Measurements from ENCODE around the gene IFT22. TPM values are rescaled to one million over a fixed set of nuclear protein-coding genes. Genes with fewer than 3 reads are reported as not detected.
"Not testable (repeated sequence)": the region's sequence is repeated elsewhere in the genome, so short reads cannot be mapped to it uniquely, and the experiment has no call there.

Gene IFT22
- polyA plus RNA-seq, 2 of the 4 experiments (the other 2 are of a cell fraction) = 50.5 to 58.4 TPM

DNA sequence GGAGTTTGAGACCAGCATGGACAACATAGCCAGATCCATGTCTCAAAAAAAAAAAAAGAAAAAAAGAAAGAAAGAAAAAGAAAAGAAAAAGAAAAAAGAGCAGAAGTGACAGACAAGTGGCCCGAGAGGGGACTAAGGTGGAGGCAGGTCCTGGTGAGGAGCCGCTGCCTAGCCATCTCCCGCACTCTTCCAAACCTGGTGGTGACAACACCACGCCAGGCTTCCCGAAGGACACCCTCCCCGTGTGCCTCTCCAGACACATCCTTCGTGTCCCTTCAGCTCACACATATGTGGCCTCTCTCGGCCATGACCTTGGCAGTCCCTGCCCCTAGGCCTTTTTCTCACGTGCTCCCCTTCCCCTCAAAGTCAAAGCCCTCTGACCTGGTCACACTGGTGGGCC, 36.4 kb downstream of the IFT22 start:
- no peak for FAIRE-seq
- ATAC-seq = no peak
- 0 out of 3 replicates have a peak, but pooled peaks cover 2% of the 10 kb centered on the region for H3K4me1 ChIP-seq
- ChIA-PET CTCF (interaction anchor here (1.2 kb wide), 1 partner anchor 30 kb away, joined by 3 read pairs; no protein-coding TSS in a partner anchor), POLR2A (no interaction called here)
- H3K27ac ChIP-seq = no peak overlapping the region
- no peaks in the 10 kb centered on the region for H3K9me3 ChIP-seq
- no peak overlapping the region for H3K4me3 ChIP-seq
- DNase-seq (ENCODE audit: low read depth in 1 of 2, low spot score in 1 of 2) = no peak
- 67% methylated on average over 9 of the region's 9 CpGs for WGBS (ENCODE audit: missing lambda C conversion rate)
- TF ChIP-seq CHD2 (IDR thresholded peaks at IDR 0.05; ENCODE audit: low read length, partially characterized antibody) = no peak
- TF ChIP-seq RNF2 (IDR thresholded peaks at IDR 0.05; ENCODE audit: borderline replicate concordance, low read depth) = no peak
- TF ChIP-seq SREBF2 (IDR thresholded peaks at IDR 0.05) = no peak
- TF ChIP-seq NPAS2 (CRISPR knock-in tag; IDR thresholded peaks at IDR 0.05; ENCODE audit: borderline replicate concordance) = no peak
- no peak for TF ChIP-seq KDM1A (IDR thresholded peaks at IDR 0.05; ENCODE audit: low read depth)
- TF ChIP-seq NR3C1 (IDR thresholded peaks at IDR 0.05) = no peak
- no peak for TF ChIP-seq ZFP36 (IDR thresholded peaks at IDR 0.05; ENCODE audit: borderline replicate concordance, partially characterized antibody)
- no peak for TF ChIP-seq FOSB (CRISPR knock-in tag; IDR thresholded peaks at IDR 0.05)
- TF ChIP-seq, protein P1, sequence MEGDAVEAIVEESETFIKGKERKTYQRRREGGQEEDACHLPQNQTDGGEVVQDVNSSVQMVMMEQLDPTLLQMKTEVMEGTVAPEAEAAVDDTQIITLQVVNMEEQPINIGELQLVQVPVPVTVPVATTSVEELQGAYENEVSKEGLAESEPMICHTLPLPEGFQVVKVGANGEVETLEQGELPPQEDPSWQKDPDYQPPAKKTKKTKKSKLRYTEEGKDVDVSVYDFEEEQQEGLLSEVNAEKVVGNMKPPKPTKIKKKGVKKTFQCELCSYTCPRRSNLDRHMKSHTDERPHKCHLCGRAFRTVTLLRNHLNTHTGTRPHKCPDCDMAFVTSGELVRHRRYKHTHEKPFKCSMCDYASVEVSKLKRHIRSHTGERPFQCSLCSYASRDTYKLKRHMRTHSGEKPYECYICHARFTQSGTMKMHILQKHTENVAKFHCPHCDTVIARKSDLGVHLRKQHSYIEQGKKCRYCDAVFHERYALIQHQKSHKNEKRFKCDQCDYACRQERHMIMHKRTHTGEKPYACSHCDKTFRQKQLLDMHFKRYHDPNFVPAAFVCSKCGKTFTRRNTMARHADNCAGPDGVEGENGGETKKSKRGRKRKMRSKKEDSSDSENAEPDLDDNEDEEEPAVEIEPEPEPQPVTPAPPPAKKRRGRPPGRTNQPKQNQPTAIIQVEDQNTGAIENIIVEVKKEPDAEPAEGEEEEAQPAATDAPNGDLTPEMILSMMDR (IDR thresholded peaks at IDR 0.05) = no peak
- TF ChIP-seq, protein P2, sequence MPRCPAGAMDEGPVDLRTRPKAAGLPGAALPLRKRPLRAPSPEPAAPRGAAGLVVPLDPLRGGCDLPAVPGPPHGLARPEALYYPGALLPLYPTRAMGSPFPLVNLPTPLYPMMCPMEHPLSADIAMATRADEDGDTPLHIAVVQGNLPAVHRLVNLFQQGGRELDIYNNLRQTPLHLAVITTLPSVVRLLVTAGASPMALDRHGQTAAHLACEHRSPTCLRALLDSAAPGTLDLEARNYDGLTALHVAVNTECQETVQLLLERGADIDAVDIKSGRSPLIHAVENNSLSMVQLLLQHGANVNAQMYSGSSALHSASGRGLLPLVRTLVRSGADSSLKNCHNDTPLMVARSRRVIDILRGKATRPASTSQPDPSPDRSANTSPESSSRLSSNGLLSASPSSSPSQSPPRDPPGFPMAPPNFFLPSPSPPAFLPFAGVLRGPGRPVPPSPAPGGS (IDR thresholded peaks at IDR 0.05) = no peak
- no peak for TF ChIP-seq CBX2 (IDR thresholded peaks at IDR 0.05; ENCODE audit: borderline replicate concordance, low read depth)
- TF ChIP-seq JUNB (IDR thresholded peaks at IDR 0.05) = no peak
- no peak for TF ChIP-seq EHF (CRISPR knock-in tag; IDR thresholded peaks at IDR 0.05)
- no peak for TF ChIP-seq RFX5 (IDR thresholded peaks at IDR 0.05)
- no peak for TF ChIP-seq EHMT2 (IDR thresholded peaks at IDR 0.05; ENCODE audit: low read depth)
- TF ChIP-seq FOSL2 (IDR thresholded peaks at IDR 0.05) = no peak
- no peak for TF ChIP-seq FOSL2 (CRISPR knock-in tag; IDR thresholded peaks at IDR 0.05)
- TF ChIP-seq SMC3 (IDR thresholded peaks at IDR 0.05) = no peak
- TF ChIP-seq, protein P3, sequence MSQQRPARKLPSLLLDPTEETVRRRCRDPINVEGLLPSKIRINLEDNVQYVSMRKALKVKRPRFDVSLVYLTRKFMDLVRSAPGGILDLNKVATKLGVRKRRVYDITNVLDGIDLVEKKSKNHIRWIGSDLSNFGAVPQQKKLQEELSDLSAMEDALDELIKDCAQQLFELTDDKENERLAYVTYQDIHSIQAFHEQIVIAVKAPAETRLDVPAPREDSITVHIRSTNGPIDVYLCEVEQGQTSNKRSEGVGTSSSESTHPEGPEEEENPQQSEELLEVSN (IDR thresholded peaks at IDR 0.05; ENCODE audit: borderline replicate concordance, low read depth) = no peak
- TF ChIP-seq, protein P4, sequence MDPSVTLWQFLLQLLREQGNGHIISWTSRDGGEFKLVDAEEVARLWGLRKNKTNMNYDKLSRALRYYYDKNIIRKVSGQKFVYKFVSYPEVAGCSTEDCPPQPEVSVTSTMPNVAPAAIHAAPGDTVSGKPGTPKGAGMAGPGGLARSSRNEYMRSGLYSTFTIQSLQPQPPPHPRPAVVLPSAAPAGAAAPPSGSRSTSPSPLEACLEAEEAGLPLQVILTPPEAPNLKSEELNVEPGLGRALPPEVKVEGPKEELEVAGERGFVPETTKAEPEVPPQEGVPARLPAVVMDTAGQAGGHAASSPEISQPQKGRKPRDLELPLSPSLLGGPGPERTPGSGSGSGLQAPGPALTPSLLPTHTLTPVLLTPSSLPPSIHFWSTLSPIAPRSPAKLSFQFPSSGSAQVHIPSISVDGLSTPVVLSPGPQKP (IDR thresholded peaks at IDR 0.05; ENCODE audit: low read depth, low read length) = no peak
- TF ChIP-seq, protein P5, sequence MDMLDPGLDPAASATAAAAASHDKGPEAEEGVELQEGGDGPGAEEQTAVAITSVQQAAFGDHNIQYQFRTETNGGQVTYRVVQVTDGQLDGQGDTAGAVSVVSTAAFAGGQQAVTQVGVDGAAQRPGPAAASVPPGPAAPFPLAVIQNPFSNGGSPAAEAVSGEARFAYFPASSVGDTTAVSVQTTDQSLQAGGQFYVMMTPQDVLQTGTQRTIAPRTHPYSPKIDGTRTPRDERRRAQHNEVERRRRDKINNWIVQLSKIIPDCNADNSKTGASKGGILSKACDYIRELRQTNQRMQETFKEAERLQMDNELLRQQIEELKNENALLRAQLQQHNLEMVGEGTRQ (IDR thresholded peaks at IDR 0.05) = no peak
- no peak overlapping the region for H3K4me2 ChIP-seq

DNA sequence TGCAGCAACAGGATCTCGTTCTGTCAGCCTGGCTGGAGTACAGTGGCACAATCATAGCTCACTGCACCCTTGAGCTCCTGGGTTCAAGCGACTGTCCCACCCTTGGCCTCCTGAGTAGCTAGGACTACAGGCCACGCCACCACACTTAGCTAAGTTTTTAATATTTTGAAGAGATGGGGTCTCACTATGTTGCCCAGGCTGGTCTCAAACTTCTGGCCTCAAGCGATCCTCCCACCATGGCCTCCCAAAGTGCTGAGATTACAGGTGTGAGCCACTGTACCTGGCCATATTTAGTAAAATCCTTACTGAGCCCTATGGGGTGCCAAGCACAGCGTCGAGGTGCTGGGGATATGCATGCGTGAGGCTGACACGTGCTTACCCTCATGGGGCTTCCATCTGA, 40.7 kb downstream of the IFT22 start:
- H3K4me1 ChIP-seq; H3K9me3 ChIP-seq; POLR2A ChIA-PET; H3K4me3 ChIP-seq; ATAC-seq; FAIRE-seq; H3K4me2 ChIP-seq; DNase-seq (ENCODE audit: low read depth in 1 of 2, low spot score in 1 of 2); H3K27ac ChIP-seq: not testable (repeated sequence)
- CTCF ChIA-PET = interaction anchor here (0.7 to 5.5 kb wide), 9 partner anchors 10 to 838 kb away, joined by 3 to 101 read pairs (median 5); partner anchors contain the start of gene FIS1
- 63% methylated on average over 8 of the region's 8 CpGs for WGBS (ENCODE audit: missing lambda C conversion rate)

Measured in A549 (cell line).